Activated T-helper 1 cell treated with Interleukin-2 at 50 U/mL for 16 hours (primary cell): ENCODE measurements around the gene SLC26A8.
"Not testable (repeated sequence)": the region's sequence is repeated elsewhere in the genome, so short reads cannot be mapped to it uniquely, and the experiment has no call there.

ENCODE experiments used
- DNase-seq: peaks from one replicate; pipeline ENCODE4 v3.0.0-alpha.2; 2020; ENCODE audit warnings: low read depth

The SLC26A8 gene

DNA sequence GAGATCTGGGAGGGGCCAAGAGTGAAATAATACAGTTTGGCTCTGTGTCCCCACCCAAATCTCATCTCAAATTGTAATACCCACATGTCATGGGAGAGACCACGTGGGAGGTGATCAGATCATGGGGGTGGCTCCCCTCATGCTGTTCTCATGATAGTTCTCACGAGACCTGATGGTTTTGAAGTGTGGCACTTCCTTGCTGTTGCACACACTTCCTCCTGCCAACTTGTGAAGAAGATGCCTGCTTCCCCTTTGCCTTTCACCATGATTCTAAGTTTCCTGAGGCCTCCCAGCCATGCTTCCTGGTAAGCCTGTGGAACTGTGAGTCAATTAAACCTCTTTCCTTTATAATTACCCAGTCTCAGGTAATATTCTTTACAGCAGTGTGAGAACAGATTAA lies 114.9 kb downstream of the SLC26A8 start:
- DNase-seq, result not testable (repeated sequence)

DNA sequence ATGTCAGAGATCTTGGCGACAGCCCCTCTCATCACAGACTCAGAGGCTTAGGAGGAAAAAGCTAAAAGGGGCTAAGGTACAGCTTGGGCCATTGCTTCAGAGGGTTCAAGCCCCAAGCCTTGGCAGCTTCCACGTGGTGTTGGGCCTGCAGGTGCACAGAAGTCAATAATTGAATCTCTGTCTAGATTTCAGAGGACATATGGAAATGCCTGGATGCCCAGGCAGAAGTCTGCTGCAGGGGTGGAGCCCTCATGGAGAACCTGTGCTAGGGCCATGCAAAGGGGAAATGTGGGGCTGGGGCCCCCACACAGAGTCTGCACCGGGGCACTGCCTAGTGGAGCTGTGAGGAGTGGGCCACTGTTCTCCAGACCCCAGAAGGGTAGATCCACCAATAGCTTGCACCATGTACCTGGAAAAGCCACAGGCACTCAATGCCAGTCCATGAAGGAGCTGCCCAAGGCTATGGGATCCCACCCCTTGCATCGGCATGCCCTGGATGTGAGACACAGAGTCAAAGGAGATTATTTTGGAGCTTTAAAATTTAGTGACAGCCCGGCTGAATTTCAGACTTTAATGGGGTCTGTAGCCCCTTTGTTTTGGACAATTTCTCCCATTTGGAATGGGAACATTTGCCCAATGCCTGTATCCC lies 115.6 kb downstream of the SLC26A8 start:
- DNase-seq, result not testable (repeated sequence)

DNA sequence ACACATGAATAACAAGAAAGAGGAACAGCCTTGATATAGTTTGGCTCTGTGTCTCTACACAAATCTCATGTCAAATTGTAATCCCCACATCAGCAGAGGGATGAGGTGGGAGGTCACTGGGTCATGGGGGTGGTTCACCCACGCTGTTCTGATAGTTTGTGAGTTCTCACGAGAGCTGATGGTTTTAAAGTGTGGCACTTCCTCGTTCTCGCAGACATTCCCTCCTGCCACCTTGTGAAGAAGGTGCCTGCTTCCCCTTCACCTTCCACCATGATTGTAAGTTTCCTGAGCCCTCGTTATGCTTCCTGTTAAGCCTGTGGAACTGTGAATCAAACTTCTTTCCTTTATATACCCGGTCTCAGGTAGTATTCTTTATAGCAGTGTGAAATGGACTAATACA lies 116.7 kb downstream of the SLC26A8 start:
- DNase-seq, result no peak

DNA sequence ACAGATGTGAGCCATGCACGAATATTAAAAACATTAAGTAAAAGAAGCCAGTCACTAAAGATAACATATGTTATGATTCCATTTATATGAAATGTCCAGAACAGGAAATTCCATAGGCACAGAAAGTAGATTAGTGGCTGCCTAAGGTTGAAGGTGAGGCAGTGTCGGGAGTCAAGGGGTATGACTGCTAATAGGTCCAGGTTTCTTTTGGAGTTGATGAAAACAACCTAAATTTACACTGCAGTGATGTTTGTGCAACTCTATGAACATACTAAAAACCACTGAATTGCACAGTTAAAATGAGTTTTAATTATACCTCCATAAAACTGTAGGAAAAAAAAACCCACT lies 118.0 kb downstream of the SLC26A8 start:
- no peak for DNase-seq

DNA sequence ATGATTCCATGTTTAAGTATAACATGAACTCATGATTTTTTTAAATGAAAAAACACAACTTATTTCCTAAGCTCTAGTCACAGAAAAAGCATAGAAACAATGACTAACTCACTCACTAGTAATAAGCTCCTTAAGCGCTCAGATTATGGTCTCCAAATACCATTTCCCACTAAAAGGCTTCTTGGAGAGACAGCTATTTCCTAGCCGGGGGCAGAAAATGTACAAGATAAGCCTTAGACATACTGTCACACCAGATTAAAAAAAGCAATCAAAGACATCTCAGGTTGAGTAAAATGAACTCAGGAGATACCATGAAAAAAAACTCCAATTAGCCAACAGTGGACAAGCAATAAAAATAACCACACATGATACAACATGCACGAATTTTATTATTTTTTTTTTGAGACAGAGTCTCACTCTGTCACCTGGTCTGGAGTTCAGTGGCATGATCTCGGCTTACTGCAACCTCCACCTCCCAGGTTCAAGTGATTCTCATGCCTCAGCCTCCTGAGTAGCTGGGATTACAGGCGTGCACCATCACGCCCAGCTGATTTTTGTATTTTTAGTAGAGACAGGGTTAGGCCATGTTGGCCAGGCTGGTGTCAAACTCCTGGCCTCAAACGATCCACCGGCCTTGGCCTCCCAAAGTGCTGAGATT lies 118.5 kb downstream of the SLC26A8 start:
- DNase-seq, result no peak

DNA sequence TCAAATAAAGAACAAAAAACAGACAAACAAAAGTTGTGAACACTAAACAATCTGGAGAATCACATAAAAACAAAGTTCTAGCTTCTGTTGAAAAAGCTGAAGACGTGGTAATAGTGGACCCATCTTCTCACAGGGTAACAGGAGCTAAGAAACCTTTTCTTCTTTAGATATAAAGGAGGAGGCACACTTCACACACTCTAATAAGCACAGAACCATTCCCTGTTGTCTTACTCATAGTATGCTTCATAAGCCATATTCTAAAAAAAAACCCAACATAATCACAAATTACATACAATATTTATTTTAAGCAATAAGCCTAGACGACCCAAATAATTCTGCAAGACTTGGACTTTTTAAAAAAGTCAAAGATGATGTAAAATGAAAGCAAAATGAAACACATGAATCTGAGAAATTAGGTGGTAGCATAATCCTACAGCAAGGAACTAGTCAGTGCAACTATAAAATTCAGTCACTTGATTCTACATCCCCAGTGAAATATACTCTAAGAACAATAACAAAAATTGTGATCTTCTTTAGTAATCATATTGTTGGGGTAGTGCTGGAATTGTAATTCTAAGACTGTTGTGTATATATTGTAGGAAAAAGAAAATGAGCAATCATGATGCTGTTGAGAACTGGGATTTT lies 119.2 kb downstream of the SLC26A8 start:
- DNase-seq, result no peak

DNA sequence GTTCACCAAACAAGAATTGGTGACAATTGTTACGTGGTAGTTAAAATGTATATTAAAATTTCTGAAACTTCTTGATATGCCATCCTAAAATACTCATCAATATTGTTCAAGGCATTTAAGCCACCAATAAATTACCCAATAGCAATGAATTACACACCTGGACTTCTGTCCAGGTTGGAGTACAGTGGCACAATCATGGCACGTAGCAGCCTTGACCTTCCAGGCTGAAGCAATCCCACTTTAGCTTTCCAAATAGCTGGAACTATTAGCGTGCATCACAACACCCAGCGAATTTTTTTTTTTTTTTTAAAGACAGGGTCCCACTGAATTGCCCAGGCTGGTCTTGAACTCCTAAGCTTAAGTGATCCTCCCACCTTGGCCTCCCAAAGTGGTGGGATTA lies 120.8 kb downstream of the SLC26A8 start:
- DNase-seq, result no peak

DNA sequence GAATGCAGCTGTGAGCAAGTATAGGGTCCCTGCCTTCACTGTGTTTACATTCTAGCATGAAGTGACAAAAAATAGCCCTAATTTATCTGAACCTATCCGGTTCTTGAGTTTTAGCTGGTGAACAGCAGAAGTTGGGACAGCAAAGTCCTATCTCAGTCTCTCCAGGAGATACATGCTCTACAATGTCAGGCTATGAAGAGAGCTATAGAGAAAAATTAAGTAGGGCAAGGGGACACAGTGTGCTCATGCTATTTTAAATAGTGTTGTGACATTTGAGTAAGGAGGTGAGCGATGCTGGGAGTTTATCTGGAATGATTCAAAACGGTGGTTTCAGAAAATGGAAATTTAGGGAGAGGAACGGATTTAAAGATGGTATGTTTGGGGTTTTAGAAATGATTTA lies 124.0 kb downstream of the SLC26A8 start:
- no peak for DNase-seq

DNA sequence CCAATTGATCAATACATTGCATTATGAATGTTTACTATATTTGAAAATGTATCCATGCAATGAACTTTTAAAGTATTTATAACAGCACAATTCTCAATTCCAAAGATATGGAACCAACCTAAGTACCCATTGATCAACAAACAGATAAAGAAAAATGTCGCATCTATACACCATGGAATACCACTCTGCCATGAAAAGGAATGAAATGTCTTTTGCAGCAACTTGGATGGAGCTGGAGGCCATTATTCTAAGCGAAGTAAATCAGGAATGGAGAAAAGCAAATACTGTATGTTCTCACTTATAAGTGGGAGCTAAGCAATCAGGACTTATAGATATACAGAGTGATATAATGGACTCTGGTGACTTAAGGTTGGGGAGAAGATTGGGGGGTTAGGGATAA lies 126.4 kb downstream of the SLC26A8 start:
- DNase-seq, result no peak

DNA sequence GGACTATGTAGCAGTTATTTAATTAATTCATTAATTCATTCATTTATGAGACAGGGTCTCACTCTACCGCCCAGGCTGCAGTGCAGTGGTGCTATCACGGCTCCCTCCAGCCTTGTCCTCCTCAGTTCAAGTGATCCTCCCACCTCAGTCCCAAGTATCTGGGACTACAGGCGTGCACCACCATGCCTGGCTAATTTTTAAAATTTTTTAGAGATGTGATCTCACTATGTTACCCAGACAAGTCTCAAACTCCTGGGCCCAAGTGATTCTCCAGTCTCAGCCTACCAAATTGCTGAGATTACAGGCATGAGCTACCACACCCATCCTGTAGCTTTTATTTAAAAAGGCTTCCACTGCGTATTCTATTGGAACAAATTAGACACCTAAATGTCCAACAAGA lies 127.0 kb downstream of the SLC26A8 start:
- DNase-seq, result no peak

DNA sequence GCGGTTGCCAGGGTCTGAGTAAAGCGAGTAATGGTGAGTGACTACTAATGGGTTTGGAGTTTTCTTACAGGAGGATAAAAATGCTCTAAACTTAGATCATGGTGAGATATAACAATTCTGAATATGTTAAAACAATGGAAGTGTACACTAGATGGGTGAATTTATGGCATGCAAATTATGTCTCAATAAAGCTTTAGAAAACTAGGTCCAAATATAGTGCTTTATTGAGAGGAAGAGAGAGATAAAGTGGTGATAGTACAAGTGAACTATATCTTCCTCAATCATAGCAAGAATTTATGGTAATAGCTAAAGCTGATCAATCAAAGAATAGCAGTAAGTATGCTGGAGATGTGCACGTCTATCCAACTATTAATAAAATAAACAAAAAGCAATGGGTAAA lies 127.4 kb downstream of the SLC26A8 start:
- DNase-seq, result no peak

DNA sequence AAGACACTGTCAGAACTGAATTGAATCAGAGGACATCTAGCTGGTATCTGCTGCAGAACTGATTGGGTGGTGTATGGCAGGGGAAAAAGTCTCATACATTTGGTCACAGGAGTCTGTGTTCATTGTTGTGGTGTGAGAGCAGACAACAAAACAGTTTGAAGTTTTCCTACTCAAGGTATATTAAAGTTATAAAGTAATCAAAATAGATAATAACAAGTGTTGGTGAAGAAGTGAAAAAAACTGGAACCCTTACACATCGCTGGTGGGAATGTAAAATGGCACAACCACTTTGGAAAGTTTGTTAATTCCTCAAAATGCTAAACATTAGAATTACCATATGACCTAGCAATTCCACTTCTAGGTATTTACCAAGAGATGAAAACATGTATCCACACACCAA lies 128.2 kb downstream of the SLC26A8 start:
- no peak for DNase-seq

DNA sequence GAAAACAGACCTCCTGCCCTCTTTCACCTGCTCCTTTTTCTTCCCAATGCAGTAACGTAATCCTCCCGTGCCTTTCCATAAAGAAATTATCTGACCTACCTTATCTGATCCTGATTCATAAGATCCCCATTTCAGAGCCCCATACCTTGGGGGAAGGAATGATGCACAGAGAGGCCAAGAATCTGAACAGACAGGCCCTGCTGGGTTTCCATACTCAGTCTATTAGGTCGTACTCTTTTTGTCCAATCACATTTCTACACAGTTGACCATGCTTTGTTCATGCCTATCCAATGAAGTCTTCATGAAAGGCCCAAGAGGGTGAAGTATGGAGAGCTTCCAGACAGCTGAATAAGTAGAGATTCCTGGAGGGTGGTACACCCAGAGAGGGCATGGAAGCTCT lies 128.9 kb downstream of the SLC26A8 start:
- DNase-seq, result no peak

DNA sequence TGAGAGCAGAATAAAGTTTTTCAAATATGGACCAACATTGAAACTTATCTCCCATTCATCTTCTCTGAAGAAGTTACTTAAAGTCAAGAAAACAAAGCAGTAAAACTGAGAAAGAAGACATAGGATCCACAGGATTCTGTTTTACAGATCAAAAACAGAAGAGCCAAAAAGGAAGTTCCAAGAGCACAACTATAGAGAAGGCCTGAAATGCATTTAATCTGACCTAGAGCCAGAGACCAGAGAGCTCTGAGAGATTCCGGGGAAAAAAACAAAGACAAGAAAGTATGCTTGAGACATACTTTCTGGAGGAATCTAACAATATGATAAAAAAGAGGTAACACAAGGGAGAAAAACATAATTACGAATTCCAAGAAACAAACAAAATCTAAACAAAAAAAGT lies 129.7 kb downstream of the SLC26A8 start:
- DNase-seq, result no peak
